22Rv1 (cell line): ENCODE data around the gene ITPR3.

Experiments used
- H3K27ac ChIP-seq: fragments of 450-650 bp; 2 replicates; pipeline ENCODE4 v1.5.1; 2017
- CTCF ChIP-seq: fragments of 450-650 bp; IDR thresholded peaks from 2 replicates; pipeline ENCODE4 v1.5.1; 2017; ENCODE audit warnings: mild to moderate bottlenecking
- ZFX ChIP-seq: fragments of 450-650 bp; IDR thresholded peaks from 2 replicates; pipeline ENCODE4 v1.6.1; 2017; ENCODE audit warnings: antibody characterized with exemption, borderline replicate concordance

The ITPR3 gene

GRCh38 chr6:33732385-33732784, 111.3 kb downstream of the ITPR3 start:
- peak overlapping the region; percentile 98 for H3K27ac ChIP-seq
- TF ChIP-seq ZFX (no peak), CTCF (no peak)

GRCh38 chr6:33732817-33733708, 111.9 kb downstream of the ITPR3 start:
- TF ChIP-seq ZFX: no peak
- H3K27ac ChIP-seq: peak overlapping the region; percentile 98

- TF ChIP-seq CTCF (no peak), ZFX (no peak)
- H3K27ac ChIP-seq: peak overlapping the region; percentile 98; the same call in 1 of the 2 replicates
These were observed 112.5 kb downstream of the ITPR3 start for GRCh38 chr6:33733709-33734007.

- TF ChIP-seq ZFX (no peak), CTCF (no peak)
- H3K27ac ChIP-seq: no peak overlapping the region
These were observed 114.1 kb downstream of the ITPR3 start for GRCh38 chr6:33735216-33735615.

GRCh38 chr6:33737267-33738026, 116.3 kb downstream of the ITPR3 start:
- TF ChIP-seq ZFX (no peak), CTCF (no peak)

GRCh38 chr6:33738153-33738552, 117.0 kb downstream of the ITPR3 start:
- H3K27ac ChIP-seq: no peak overlapping the region
- TF ChIP-seq CTCF (no peak), ZFX (no peak)

More at GRCh38 chr6:33737267-33738026, 116.3 kb downstream of the ITPR3 start:
- H3K27ac ChIP-seq: no peak overlapping the region

- TF ChIP-seq ZFX (no peak), CTCF (no peak)
- no peak overlapping the region for H3K27ac ChIP-seq
These were observed 117.8 kb downstream of the ITPR3 start for GRCh38 chr6:33738879-33739278.
